GM21717 (cell line): ENCODE data around the gene TSC22D4.
"Not testable (repeated sequence)": the region's sequence is repeated elsewhere in the genome, so short reads cannot be mapped to it uniquely, and the experiment has no call there.

Experiments used
- ATAC-seq: cut with Tn5 transposase; IDR thresholded peaks from one replicate; pipeline ENCODE4 v1.9.1; 2021; ENCODE audit warnings: mild to moderate bottlenecking, moderate library complexity; ENCODE audit not compliant: unreplicated experiment

TSC22D4 gene

DNA sequence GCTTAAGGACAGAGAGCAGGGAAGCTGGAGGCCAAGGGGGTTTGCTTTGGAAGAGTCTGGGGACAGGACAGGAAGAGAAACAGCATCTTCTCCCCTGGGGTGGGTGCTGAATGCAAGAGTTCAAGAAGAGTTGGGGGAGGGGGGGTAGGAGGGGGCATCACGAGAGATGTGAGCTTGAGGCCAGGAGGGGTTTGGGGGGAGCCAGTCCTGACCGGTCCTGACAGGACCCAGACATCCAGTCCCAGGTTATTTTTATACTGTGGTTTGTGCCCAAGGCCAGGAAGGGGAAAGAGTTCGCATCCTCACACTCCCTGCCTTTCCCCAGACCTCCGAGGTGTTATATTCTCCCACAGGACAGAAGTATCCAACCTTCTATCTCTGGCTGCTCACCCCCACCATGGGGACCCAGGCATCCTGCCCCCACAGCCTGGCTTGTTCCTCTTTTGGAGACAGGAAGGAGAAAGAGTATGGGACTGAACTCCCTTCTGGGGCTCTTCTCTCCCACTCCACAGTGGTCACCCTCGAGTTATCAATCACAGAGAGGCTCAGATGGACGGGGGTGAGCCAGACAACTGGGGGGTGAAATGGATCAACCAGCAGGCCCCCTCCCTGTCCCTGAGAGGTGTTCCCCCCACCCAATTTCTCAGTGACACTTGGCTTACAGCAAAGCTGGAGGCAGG is 2.8 kb downstream of the TSC22D4 start:
- ATAC-seq: no peak

DNA sequence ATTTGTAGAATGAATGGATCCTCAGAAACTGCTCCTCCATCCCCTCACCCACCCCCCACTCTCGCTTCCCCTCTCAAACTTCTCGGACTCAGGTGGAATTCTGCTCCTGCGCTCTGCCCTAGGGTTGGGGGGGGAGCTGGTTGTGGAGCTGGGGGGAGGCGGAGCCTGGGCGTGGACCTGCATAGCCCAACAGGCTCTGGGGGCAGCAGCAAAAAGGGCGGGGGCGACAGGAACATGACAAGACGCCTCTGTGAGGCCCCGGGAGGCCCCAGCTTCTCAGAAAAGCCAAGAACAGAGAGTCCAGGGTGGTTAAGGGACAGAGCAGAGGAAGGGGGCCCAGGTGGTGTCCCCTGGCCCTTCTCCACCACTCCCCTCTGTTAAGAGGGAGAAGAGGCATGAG is 3.5 kb downstream of the TSC22D4 start:
- no peak for ATAC-seq

- ATAC-seq: no peak
Measured at GRCh38 chr7:100472854-100473499, 6.0 kb downstream of the TSC22D4 start.

DNA sequence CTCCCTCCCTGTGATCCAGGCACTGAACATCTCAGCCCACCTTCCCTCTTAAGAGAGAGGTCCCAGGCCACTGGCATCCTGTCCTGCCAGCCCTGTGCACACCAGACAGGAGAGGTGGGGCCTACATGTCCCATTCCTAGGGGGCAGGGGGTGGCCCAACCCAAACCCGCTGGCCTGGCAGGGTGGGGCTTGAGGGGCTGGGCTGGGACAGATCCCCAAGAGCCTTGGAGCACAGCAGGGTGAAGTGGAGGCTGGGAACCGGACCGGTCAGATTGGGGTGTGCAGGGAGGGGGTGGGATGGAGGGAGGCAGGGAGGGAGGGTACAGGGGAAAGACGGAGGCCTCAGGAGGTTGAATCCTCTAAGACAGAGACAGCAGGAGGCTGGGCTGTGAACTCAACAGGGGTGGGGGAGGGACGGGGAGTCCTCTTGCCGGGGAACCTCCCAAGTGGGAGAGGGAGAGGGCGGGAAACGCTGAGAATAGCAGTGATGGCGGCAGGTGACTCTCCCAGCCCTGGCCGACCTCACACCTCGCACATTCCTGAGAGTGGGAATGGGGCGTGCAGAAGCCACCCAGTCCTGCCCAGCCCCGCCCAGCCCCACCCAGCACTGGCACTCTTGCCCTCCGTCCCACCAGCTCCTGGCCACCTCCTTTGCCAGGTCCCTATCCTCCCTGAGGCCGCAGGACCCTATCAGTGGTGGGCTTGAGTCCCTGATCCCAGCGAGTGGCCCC is 6.7 kb downstream of the TSC22D4 start:
- no peak for ATAC-seq

DNA sequence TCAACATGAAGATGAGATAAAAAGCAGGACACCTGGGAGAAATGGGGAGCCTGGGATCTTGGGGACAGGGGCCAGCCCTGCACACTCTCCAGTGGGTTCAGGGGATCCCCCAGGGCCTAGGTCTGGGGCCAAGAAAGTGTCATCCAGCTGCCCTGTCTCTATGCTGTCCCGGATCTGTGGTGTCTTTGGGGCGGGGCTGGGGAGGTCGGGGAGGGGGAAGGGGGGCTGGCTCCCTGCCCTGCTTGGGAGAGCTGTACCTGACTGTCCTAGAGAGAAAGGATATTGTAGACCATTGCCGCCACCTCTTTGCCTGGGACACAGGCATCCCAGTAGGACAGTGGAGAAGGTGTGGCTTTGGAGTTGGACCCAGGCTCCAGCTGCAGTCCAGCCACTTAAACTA is 8.0 kb downstream of the TSC22D4 start:
- no peak for ATAC-seq

GRCh38 chr7:100469227-100470044 is 9.6 kb downstream of the TSC22D4 start:
- ATAC-seq: no peak

GRCh38 chr7:100467638-100468373 is 11.2 kb downstream of the TSC22D4 start:
- ATAC-seq: no peak

DNA sequence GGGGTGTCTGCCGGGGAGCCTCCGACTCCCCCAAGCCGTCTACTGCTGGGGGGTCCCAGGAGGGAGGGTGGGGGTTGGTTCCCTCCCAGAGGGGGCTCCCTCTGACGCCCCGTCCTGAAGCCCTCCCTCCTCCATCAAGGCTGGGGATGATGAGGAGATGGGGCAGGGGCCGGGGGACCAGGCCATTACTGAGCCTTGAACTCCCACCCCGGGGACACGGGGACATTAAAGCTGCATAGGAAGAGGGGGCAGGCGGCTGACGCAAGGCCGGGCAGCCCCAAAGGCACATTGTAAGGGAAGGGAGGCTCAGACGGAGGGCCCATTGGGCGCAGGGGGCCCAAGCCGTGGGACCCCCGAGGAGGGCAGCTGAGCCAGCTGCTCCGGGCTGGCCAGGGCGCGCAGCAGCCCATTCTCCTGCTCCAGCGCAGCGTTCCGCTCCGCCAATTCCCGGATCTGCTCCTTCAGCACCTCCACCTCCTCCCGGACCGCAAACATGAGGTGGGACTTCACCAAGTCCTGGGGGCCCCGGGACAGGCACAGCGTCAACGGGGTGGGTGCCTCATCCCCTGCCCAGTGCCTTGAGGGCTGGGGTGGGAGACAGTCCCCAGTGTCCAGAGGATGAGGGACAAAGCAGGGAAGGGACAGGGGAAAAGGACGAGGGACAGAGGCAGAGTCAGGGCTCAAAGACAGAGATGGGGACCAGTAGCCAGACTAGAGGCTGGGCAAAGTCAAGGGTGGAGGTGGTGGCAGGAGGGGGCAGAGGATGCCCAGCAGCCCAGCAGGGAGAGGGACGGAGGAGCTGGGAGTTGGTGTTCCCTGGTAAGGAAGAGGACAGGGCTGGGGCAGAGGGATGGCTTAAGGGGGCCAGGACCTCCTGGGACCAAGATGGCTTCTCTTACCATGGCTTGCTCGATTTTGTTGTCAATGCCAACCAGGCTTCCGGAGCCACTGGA is 12.1 kb downstream of the TSC22D4 start:
- ATAC-seq: no peak

DNA sequence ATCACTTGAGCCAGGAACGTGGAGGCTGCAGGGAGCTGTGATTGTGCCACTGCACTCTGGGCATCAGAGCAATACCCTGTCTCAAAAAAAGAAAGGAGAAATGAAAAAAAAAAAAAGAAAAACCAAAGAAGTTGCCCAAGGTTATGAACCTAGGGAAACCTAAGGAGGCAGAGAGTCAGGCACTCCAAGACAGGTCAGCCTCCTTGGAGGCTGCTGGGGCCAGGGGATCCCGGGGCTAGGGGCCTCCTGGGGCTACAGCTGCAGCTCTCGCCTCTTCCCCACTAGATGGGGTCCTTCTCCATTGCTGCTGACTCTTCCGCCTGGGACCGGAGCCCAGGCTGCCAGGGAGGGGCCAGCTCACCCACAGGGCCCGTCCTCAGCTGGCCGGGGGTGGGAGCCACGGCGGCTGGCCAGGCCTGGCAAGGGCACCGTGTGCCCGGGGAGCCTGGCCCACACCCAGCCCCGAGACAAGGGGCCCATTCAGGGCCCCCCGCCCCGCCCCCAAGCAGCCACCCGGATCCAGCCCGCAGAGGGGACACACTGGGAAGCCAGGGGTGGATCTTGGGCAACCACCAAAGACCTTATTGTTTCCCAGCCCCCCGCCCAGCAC is 13.2 kb downstream of the TSC22D4 start:
- no peak for ATAC-seq

DNA sequence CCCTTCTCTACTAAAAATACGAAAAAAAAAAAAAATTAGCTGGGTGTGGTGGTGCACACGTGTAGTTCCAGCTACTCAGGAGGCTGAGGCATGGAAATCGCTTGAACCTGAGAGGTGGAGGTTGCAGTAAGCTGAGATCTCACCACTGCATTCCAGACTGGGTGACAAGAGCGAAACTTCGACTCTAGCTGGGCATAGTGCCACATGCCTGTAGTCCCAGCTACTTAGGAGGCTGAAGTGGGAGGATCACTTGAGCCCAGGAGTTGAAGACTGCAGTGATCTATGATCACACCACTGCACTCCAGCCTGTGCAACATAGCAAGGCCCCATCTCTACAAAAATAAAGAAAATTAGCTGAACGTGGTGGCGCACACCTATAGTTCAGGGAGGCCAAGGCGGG is 13.7 kb downstream of the TSC22D4 start:
- ATAC-seq: no peak

- no peak for ATAC-seq
Measured at GRCh38 chr7:100464791-100465190, 14.2 kb downstream of the TSC22D4 start.

- ATAC-seq: no peak
Measured at GRCh38 chr7:100464210-100464660, 14.8 kb downstream of the TSC22D4 start, which contains the start of gene SPACDR. Gene SPACDR (minus strand): TSS chr7:100464260. CDS start chr7:100464025, 235 bp downstream.

GRCh38 chr7:100457033-100457432 is 22.0 kb downstream of the TSC22D4 start:
- ATAC-seq: no peak

- no peak for ATAC-seq
Measured at GRCh38 chr7:100456562-100456961, 22.5 kb downstream of the TSC22D4 start.

DNA sequence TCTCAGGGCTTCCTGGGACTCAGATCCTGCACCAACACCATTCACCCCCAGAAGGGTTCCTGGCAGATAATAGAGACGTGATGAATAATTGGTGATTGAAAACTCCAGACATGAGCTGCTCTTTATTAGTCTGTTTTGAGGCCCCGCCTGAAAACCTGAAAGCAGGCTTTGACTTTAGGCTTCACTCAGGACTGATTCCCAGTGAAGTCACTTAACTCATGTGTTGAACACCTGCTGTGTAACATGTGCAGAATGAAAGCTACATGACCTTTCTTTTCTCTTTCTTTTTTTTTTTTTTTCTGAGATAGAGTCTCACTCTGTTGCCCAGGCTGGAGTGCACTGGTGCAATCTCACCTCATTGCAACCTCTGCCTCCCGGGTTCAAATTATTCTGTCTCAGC is 23.8 kb downstream of the TSC22D4 start:
- ATAC-seq: no peak

- ATAC-seq: not testable (repeated sequence)
Measured at GRCh38 chr7:100453854-100454253, 25.2 kb downstream of the TSC22D4 start.

DNA sequence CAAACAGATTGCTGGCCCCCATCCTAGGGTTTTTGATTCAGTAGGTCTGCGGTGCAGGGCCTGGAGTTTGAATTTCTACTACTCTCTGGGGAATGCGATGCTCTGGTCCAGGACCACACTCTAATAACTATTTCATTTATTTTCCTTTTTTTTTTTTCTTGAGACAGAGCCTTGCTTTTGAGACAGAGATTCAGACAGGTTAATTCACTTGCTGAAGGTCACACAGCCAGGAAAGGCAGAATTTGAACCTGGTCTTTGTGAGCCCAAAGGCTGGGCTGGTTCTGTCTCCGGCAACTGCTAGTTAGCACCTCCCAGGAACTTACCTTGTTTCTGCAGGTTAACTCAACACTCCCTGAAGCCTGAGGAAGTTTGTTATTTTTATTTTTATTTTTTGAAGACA is 26.5 kb downstream of the TSC22D4 start:
- ATAC-seq: no peak

DNA sequence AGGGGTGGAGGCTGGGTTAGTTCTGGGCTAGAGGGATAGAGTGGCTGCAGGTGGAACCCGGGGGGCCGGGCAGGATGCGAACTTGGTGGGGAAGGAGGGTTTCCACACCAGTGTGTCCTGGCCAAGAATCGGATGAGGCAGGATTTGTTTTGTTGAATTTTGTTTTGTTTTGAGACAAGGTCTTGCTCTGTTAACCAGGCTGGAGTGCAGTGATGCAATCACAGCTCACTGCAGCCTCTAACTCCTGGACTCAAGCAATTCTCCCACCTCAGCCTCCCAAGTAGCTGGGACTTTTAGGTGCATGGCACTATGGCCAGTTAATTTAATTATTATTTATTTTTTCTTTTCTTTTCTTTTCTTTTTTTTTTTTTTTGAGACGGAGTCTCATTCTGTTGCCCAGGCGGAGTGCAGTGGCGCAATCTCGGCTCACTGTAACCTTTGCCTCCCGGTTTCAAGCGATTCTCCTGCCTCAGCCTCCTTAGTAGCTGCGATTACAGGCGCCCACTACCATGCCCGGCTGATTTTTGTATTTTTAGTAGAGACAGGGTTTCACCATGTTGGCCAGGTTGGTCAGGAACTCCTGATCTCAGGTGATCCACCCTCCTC is 29.7 kb downstream of the TSC22D4 start:
- ATAC-seq: no peak
